IMR-90 (cell line): Measurements from ENCODE around the gene ZNF587. TPM values are rescaled to one million over a fixed set of nuclear protein-coding genes. Genes with fewer than 3 reads are reported as not detected.

ENCODE experiments used
- ATAC-seq: fragments of 200-7000 bp; cut with Tn5 transposase; 2 replicates; pipeline ENCODE4 v1.9.1; 2020; ENCODE audit warnings: low read depth, mild to moderate bottlenecking, moderate library complexity
- BruUV-seq: library from RNA; stranded (reverse); fragments of 400-500 nt; replicated peaks from 2 replicates; lab custom pipeline; 2021; lab: Mats Ljungman, UMichigan
- CTCF ChIA-PET: fragments of 300-600 bp; formaldehyde crosslinking; extraction: SDS; loops from one replicate; lab custom pipeline; 2021; ENCODE audit warnings: antibody characterized with exemption; lab: Yijun Ruan, JAX
- POLR2A ChIA-PET: fragments of 300-600 bp; sonication (Branson Sonifier 250); formaldehyde crosslinking; loops from one replicate; lab custom pipeline; 2022; ENCODE audit warnings: antibody characterized with exemption; ENCODE audit not compliant: unreplicated experiment; lab: Charles Lee
- DNase-seq: peaks from one replicate; pipeline ENCODE4 v3.0.0; 2013
- H2AFZ ChIP-seq: replicated peaks from 2 replicates; pipeline ENCODE3; 2013; ENCODE audit warnings: low read length, mild to moderate bottlenecking; ENCODE audit not compliant: poor library complexity
- H2AK5ac ChIP-seq: 2 replicates; pipeline ENCODE4 v1.6.1; 2013; ENCODE audit warnings: low read depth, low read length, inconsistent platforms
- H2AK9ac ChIP-seq: replicated peaks from 2 replicates; pipeline ENCODE3; 2013; ENCODE audit warnings: mild to moderate bottlenecking, low read depth, low read length, moderate library complexity; ENCODE audit not compliant: poor library complexity
- H2BK120ac ChIP-seq: 2 replicates; pipeline ENCODE4 v1.6.1; 2013; ENCODE audit warnings: low read depth, low read length, inconsistent platforms
- H2BK15ac ChIP-seq: 3 replicates; pipeline ENCODE4 v1.6.1; 2013; ENCODE audit warnings: low read depth, low read length, inconsistent platforms
- H2BK20ac ChIP-seq: 2 replicates; pipeline ENCODE4 v1.6.1; 2013; ENCODE audit warnings: low read depth, mild to moderate bottlenecking, inconsistent platforms, low read length, moderate library complexity
- H2BK5ac ChIP-seq: 2 replicates; pipeline ENCODE4 v1.6.1; 2013; ENCODE audit warnings: mild to moderate bottlenecking, low read depth, low read length, inconsistent platforms; ENCODE audit not compliant: poor library complexity, severe bottlenecking
- H3K14ac ChIP-seq: replicated peaks from 2 replicates; pipeline ENCODE4 v1.6.1; 2013; ENCODE audit warnings: low read depth, low read length, inconsistent platforms
- H3K18ac ChIP-seq: 2 replicates; pipeline ENCODE4 v1.6.1; 2013; ENCODE audit warnings: low read depth, low read length, control low read depth
- H3K23ac ChIP-seq: 2 replicates; pipeline ENCODE4 v1.6.1; 2013; ENCODE audit warnings: low read depth, low read length, inconsistent platforms
- H3K27ac ChIP-seq: 2 replicates; pipeline ENCODE4 v1.5.1; 2013; ENCODE audit warnings: mild to moderate bottlenecking, control low read depth, low read length; ENCODE audit not compliant: insufficient read depth
- H3K27me3 ChIP-seq: 2 replicates; pipeline ENCODE4 v1.6.1; 2013; ENCODE audit warnings: low read length; ENCODE audit not compliant: control insufficient read depth, insufficient read depth
- H3K36me3 ChIP-seq: 2 replicates; pipeline ENCODE4 v1.6.1; 2013; ENCODE audit warnings: low read length, mixed read lengths; ENCODE audit not compliant: control insufficient read depth, insufficient read depth
- H3K4ac ChIP-seq: 2 replicates; pipeline ENCODE4 v1.6.1; 2013; ENCODE audit warnings: low read depth, low read length, inconsistent platforms
- H3K4me1 ChIP-seq: 2 replicates; pipeline ENCODE4 v1.6.1; 2013; ENCODE audit warnings: low read length, mixed read lengths; ENCODE audit not compliant: control insufficient read depth, insufficient read depth
- H3K4me2 ChIP-seq: 2 replicates; pipeline ENCODE4 v1.6.1; 2013; ENCODE audit warnings: low read depth, mild to moderate bottlenecking, control low read depth, low read length, moderate library complexity
- H3K4me3 ChIP-seq: 2 replicates; pipeline ENCODE4 v1.5.1; 2013; ENCODE audit warnings: low read depth, mild to moderate bottlenecking, control low read depth, low read length, moderate library complexity; ENCODE audit not compliant: insufficient read depth
- H3K56ac ChIP-seq: 2 replicates; pipeline ENCODE4 v1.6.1; 2013; ENCODE audit warnings: low read length, inconsistent platforms; ENCODE audit not compliant: insufficient read depth; ENCODE audit errors: extremely low read depth
- H3K79me1 ChIP-seq, 2 experiments: 2 replicates each; pipeline ENCODE4 v1.6.1; 2013; ENCODE audit warnings: low read length in 2 of 2, inconsistent platforms in 1 of 2, low read depth in 1 of 2
- H3K9ac ChIP-seq: 2 replicates; pipeline ENCODE4 v1.6.1; 2013; ENCODE audit warnings: low read depth, low read length, control low read depth
- H3K9me1 ChIP-seq: 2 replicates; pipeline ENCODE4 v1.6.1; 2013; ENCODE audit warnings: low read length, inconsistent platforms; ENCODE audit not compliant: insufficient read depth
- H3K9me3 ChIP-seq: 2 replicates; pipeline ENCODE4 v1.6.1; 2013; ENCODE audit warnings: low read length; ENCODE audit not compliant: control insufficient read depth, insufficient read depth
- H4K20me1 ChIP-seq: 2 replicates; pipeline ENCODE4 v1.6.1; 2013; ENCODE audit warnings: low read length, inconsistent platforms; ENCODE audit not compliant: insufficient read depth
- H4K5ac ChIP-seq: 2 replicates; pipeline ENCODE4 v1.6.1; 2013; ENCODE audit warnings: mild to moderate bottlenecking, low read depth, low read length, control low read depth
- H4K8ac ChIP-seq, 2 experiments: 2 replicates each; pipeline ENCODE4 v1.6.1; 2013; ENCODE audit warnings: low read depth in 2 of 2, low read length in 2 of 2, control low read depth in 1 of 2, inconsistent platforms in 1 of 2
- H4K91ac ChIP-seq: 2 replicates; pipeline ENCODE4 v1.6.1; 2013; ENCODE audit warnings: low read depth, low read length, inconsistent platforms; ENCODE audit not compliant: insufficient read depth
- BHLHE40 ChIP-seq: fragments of 150-350 bp; IDR thresholded peaks from 2 replicates; pipeline ENCODE4 v1.6.1; 2016; ENCODE audit warnings: mild to moderate bottlenecking, low read depth, low read length
- CEBPB ChIP-seq: IDR thresholded peaks from 2 replicates; pipeline ENCODE4 v1.6.1; 2012; ENCODE audit warnings: low read depth, low read length, improper control_type of control experiment
- CHD1 ChIP-seq: IDR thresholded peaks from 2 replicates; pipeline ENCODE4 v1.6.1; 2012; ENCODE audit warnings: low read depth, low read length, improper control_type of control experiment
- FOS ChIP-seq: fragments of 150-350 bp; IDR thresholded peaks from 2 replicates; pipeline ENCODE4 v1.6.1; 2016; ENCODE audit warnings: low read depth, low read length
- MAFK ChIP-seq: IDR thresholded peaks from 2 replicates; pipeline ENCODE4 v1.6.1; 2012; ENCODE audit warnings: low read depth, low read length, improper control_type of control experiment
- MAZ ChIP-seq: IDR thresholded peaks from 2 replicates; pipeline ENCODE4 v1.6.1; 2012; ENCODE audit warnings: low read depth, mild to moderate bottlenecking, low read length, improper control_type of control experiment, moderate library complexity, borderline replicate concordance
- NFE2L2 ChIP-seq: fragments of 150-350 bp; IDR thresholded peaks from 2 replicates; pipeline ENCODE4 v1.6.1; 2016; ENCODE audit warnings: low read depth, mild to moderate bottlenecking, low read length
- RAD21 ChIP-seq: IDR thresholded peaks from 2 replicates; pipeline ENCODE4 v1.6.1; 2012; ENCODE audit warnings: low read length, improper control_type of control experiment
- RCOR1 ChIP-seq: IDR thresholded peaks from 2 replicates; pipeline ENCODE4 v1.6.1; 2012; ENCODE audit warnings: mild to moderate bottlenecking, low read length, improper control_type of control experiment; ENCODE audit not compliant: insufficient replicate concordance
- RFX5 ChIP-seq: IDR thresholded peaks from 2 replicates; pipeline ENCODE4 v1.8.0; 2012; ENCODE audit warnings: low read depth, mild to moderate bottlenecking, low read length, moderate library complexity
- SMC3 ChIP-seq: fragments of 150-350 bp; IDR thresholded peaks from 2 replicates; pipeline ENCODE4 v1.6.1; 2016; ENCODE audit warnings: low read depth, mild to moderate bottlenecking, antibody characterized with exemption, low read length, moderate library complexity
- WGBS, 2 experiments: methylation state at CpG; one replicate each; pipeline versions ENCODE4 v1.1.5 to v1.1.7; 2013; ENCODE audit warnings: missing lambda C conversion rate in 2 of 2; ENCODE audit not compliant: insufficient read length in 1 of 2; ENCODE audit errors: extremely low coverage in 2 of 2; 5-methylcytosine and 5-hydroxymethylcytosine counted together
- dilution Hi-C: fragments of 300-500 bp; cut with HindIII; formaldehyde crosslinking; loops from one replicate; pipeline ENCODE4 v1.14.3; 2018; ENCODE audit warnings: low sequenced_read_pairs; ENCODE audit not compliant: unreplicated experiment
- in situ Hi-C: fragments of 300-500 bp; cut with MboI; formaldehyde crosslinking; loops from 3 replicates; pipeline ENCODE4 v1.14.3; 2019; ENCODE audit warnings: low sequenced_read_pairs, inconsistent platforms, mixed read lengths
- intact Hi-C: fragments of 100-400 bp; cut with micrococcal nuclease; formaldehyde crosslinking; loops from 2 replicates; pipeline ENCODE4 v1.10.0; 2022
- polyA plus RNA-seq, 3 experiments: library from polyadenylated mRNA; depleted of rRNA; stranded (reverse); fragments of >200 nt; gene quantifications; 2 replicates each; pipeline ENCODE4 v1.2.3, GENCODE V29; 2012; ENCODE audit warnings: low replicate concordance in 1 of 3
- total RNA-seq: library from RNA; depleted of rRNA; stranded (reverse); fragments of >200 nt; gene quantifications from 2 replicates; pipeline ENCODE4 v1.2.3, GENCODE V29; 2012
- TF ChIP-seq, protein P1 (sequence below): conservative IDR thresholded peaks from 2 replicates; pipeline ENCODE4 v1.5.1; 2012; ENCODE audit warnings: mild to moderate bottlenecking, low read depth, low read length, improper control_type of control experiment

The ZNF587 gene
- total and polyA plus RNA-seq, 2 of the 4 experiments (the other 2 are of a cell fraction): 14.0 to 43.7 TPM

- Histone ChIP-seq H2AK9ac (no peak overlapping the region), H2AK5ac (no peak overlapping the region), H2BK120ac (no peak overlapping the region), H3K14ac (no peak overlapping the region), H3K9me1 (no peaks in the 10 kb centered on the region), H4K91ac (no peak overlapping the region), H2AFZ (no peak overlapping the region), H3K79me1 (peaks cover 19 to 52% of the 10 kb centered on the region in 2 experiments), H3K18ac (no peak overlapping the region), H3K36me3 (peaks cover 15% of the 10 kb centered on the region), H4K20me1 (no peaks in the 10 kb centered on the region), H3K27ac (no peak overlapping the region), H3K4me2 (no peak overlapping the region), H2BK20ac (no peak overlapping the region), H4K5ac (no peak overlapping the region), H3K9me3 (no peaks in the 10 kb centered on the region), H4K8ac (no peak overlapping the region), H2BK5ac (no peak overlapping the region), H3K4me1 (peaks cover 2% of the 10 kb centered on the region; the same call in 1 of the 2 replicates), H3K4me3 (no peak overlapping the region), H3K23ac (no peak overlapping the region), H2BK15ac (no peak overlapping the region), H3K9ac (no peak overlapping the region), H3K27me3 (no peaks in the 10 kb centered on the region), H3K56ac (no peak overlapping the region), H3K4ac (no peak overlapping the region)
- TF ChIP-seq SMC3: no peak
- no peak for TF ChIP-seq MAFK
- TF ChIP-seq FOS: no peak
- TF ChIP-seq CHD1: no peak
- TF ChIP-seq RAD21: no peak
- no peak for TF ChIP-seq RFX5
- TF ChIP-seq MAZ: no peak
- no peak for TF ChIP-seq RCOR1
- TF ChIP-seq, protein P1, sequence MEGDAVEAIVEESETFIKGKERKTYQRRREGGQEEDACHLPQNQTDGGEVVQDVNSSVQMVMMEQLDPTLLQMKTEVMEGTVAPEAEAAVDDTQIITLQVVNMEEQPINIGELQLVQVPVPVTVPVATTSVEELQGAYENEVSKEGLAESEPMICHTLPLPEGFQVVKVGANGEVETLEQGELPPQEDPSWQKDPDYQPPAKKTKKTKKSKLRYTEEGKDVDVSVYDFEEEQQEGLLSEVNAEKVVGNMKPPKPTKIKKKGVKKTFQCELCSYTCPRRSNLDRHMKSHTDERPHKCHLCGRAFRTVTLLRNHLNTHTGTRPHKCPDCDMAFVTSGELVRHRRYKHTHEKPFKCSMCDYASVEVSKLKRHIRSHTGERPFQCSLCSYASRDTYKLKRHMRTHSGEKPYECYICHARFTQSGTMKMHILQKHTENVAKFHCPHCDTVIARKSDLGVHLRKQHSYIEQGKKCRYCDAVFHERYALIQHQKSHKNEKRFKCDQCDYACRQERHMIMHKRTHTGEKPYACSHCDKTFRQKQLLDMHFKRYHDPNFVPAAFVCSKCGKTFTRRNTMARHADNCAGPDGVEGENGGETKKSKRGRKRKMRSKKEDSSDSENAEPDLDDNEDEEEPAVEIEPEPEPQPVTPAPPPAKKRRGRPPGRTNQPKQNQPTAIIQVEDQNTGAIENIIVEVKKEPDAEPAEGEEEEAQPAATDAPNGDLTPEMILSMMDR: no peak
- no peak for TF ChIP-seq BHLHE40
- TF ChIP-seq CEBPB: no peak
- TF ChIP-seq NFE2L2: no peak
- in situ Hi-C loops (no loop called here), intact Hi-C loops (no loop called here), dilution Hi-C loops (no loop called here)
- BruUV-seq: no TSS peak
- ChIA-PET POLR2A (no interaction called here), CTCF (interaction anchor here (0.7 kb wide), 1 partner anchor 10 kb away, joined by 3 read pairs; no protein-coding TSS in a partner anchor)
- no CpG with 5 or more reads among the region's 3 CpGs for WGBS, 2 experiments
- ATAC-seq: no peak
- no peak for DNase-seq
Observed at GRCh38 chr19:57812226-57812625, 37.4 kb upstream of the ZNF587 start.
